Measurements from ENCODE around the gene NEUROD2. TPM values are rescaled to one million over a fixed set of nuclear protein-coding genes. Genes with fewer than 3 reads are reported as not detected.

The NEUROD2 gene
- polyA plus RNA-seq, 1 donor from 2014 or later, result not detected

DNA sequence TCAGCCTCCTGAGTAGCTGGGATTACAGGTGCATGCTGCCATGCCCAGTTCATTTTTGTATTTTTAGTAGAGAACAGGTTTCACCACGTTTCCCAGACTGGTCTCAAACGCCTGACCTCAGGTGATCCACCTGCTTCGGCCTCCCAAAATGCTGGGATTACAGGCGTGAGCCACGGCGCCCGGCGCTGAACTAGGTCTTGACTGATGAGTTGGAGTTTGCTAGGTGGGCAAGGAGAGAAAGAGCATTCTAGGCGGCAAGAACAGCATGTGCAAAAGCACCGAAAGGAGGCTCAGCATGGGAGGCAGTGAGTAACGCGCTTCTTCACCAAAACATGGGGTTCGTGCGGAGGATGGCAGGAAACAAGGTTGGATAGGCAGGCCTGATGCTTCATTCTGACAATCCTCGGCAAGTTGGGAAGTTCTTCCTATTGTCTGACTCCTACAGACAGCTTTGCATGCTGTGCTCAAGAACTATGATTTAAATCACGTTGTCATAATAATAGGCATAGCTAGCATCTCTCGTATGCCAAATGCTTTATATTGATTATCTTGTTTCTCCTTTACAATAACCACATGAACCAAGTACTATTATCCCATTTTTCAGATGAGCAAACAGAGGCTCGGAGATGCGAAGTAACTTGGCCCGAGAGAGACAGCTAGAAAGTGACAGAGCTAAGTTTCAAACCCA, 26.5 kb downstream of the NEUROD2 start:
- Histone ChIP-seq H3K4me3 (ENCODE audit: low read length) (no peak overlapping the region), H2AFZ (ENCODE audit: low read depth, low read length) (no peak overlapping the region), H3K36me3 (ENCODE audit: insufficient read depth, low read length) (no peaks in the 10 kb centered on the region)

DNA sequence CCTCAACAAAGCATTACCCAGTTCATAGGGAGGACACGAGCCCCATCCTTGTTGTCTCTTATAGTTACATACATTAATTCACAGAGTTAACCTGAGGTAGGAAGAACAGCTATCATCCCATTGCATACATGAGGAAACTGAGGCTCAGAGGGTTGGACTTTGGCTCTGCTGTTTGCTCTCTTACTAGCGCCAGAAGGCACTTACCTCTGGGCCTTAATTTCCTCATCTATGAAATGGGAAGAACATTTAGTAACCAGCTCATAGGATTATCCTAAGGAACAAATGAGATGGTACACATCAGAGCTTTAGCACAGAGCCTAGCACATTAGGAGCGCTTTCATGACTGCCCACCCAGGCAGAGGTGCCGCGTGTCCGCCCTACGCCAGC, 27.6 kb downstream of the NEUROD2 start:
- no peaks in the 10 kb centered on the region for H3K36me3 ChIP-seq (ENCODE audit: insufficient read depth, low read length)
- TF ChIP-seq EZH2 (IDR thresholded peaks at IDR 0.05; ENCODE audit: borderline replicate concordance, insufficient read depth, low read length, poor library complexity, severe bottlenecking), result no peak
- no peak for TF ChIP-seq EP300 (conservative IDR thresholded peaks at IDR 0.05; ENCODE audit: poor library complexity, severe bottlenecking)
- no peak for TF ChIP-seq MXI1 (conservative IDR thresholded peaks at IDR 0.05; ENCODE audit: poor library complexity, severe bottlenecking)
- no peak for TF ChIP-seq SMC3 (conservative IDR thresholded peaks at IDR 0.05; ENCODE audit: poor library complexity)
- TF ChIP-seq, protein P1, sequence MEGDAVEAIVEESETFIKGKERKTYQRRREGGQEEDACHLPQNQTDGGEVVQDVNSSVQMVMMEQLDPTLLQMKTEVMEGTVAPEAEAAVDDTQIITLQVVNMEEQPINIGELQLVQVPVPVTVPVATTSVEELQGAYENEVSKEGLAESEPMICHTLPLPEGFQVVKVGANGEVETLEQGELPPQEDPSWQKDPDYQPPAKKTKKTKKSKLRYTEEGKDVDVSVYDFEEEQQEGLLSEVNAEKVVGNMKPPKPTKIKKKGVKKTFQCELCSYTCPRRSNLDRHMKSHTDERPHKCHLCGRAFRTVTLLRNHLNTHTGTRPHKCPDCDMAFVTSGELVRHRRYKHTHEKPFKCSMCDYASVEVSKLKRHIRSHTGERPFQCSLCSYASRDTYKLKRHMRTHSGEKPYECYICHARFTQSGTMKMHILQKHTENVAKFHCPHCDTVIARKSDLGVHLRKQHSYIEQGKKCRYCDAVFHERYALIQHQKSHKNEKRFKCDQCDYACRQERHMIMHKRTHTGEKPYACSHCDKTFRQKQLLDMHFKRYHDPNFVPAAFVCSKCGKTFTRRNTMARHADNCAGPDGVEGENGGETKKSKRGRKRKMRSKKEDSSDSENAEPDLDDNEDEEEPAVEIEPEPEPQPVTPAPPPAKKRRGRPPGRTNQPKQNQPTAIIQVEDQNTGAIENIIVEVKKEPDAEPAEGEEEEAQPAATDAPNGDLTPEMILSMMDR (IDR thresholded peaks at IDR 0.05; ENCODE audit: poor library complexity, severe bottlenecking), result no peak
- TF ChIP-seq, protein P2, sequence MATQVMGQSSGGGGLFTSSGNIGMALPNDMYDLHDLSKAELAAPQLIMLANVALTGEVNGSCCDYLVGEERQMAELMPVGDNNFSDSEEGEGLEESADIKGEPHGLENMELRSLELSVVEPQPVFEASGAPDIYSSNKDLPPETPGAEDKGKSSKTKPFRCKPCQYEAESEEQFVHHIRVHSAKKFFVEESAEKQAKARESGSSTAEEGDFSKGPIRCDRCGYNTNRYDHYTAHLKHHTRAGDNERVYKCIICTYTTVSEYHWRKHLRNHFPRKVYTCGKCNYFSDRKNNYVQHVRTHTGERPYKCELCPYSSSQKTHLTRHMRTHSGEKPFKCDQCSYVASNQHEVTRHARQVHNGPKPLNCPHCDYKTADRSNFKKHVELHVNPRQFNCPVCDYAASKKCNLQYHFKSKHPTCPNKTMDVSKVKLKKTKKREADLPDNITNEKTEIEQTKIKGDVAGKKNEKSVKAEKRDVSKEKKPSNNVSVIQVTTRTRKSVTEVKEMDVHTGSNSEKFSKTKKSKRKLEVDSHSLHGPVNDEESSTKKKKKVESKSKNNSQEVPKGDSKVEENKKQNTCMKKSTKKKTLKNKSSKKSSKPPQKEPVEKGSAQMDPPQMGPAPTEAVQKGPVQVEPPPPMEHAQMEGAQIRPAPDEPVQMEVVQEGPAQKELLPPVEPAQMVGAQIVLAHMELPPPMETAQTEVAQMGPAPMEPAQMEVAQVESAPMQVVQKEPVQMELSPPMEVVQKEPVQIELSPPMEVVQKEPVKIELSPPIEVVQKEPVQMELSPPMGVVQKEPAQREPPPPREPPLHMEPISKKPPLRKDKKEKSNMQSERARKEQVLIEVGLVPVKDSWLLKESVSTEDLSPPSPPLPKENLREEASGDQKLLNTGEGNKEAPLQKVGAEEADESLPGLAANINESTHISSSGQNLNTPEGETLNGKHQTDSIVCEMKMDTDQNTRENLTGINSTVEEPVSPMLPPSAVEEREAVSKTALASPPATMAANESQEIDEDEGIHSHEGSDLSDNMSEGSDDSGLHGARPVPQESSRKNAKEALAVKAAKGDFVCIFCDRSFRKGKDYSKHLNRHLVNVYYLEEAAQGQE (IDR thresholded peaks at IDR 0.05; ENCODE audit: borderline replicate concordance), result no peak
- TF ChIP-seq TAF1 (IDR thresholded peaks at IDR 0.05; ENCODE audit: low read depth), result no peak
- TF ChIP-seq POLR2AphosphoS5 (IDR thresholded peaks at IDR 0.05), result no peak
- no peak for TF ChIP-seq RAD21 (conservative IDR thresholded peaks at IDR 0.05)
- no peak overlapping the region for H3K4me3 ChIP-seq (ENCODE audit: low read length)
- H3K9me2 ChIP-seq (ENCODE audit: insufficient read depth, low read length), result no peaks in the 10 kb centered on the region
- H3K79me2 ChIP-seq (replicated peaks; ENCODE audit: insufficient read depth, low read length), result no peaks in the 10 kb centered on the region
- no peak overlapping the region for H3K27ac ChIP-seq (ENCODE audit: low read length)
- H4K20me1 ChIP-seq (ENCODE audit: insufficient read depth), result no peaks in the 10 kb centered on the region
- H3K9me3 ChIP-seq (ENCODE audit: low read length), result no peaks in the 10 kb centered on the region
- no peaks in the 10 kb centered on the region for H3F3A ChIP-seq (ENCODE audit: insufficient read depth, low read length, poor library complexity, severe bottlenecking)
- no peak overlapping the region for H3K4me2 ChIP-seq (ENCODE audit: low read length)
- H3K27me3 ChIP-seq (ENCODE audit: insufficient read depth, low read depth, low read length), result no peaks in the 10 kb centered on the region
- no peak overlapping the region for H2AFZ ChIP-seq (ENCODE audit: low read depth, low read length)
- no peak overlapping the region for H3K9ac ChIP-seq (ENCODE audit: low read length)

More for the DNA sequence above, 26.5 kb downstream of the NEUROD2 start:
- TF ChIP-seq, protein P1 (IDR thresholded peaks at IDR 0.05; ENCODE audit: poor library complexity, severe bottlenecking), result no peak
- TF ChIP-seq TAF1 (IDR thresholded peaks at IDR 0.05; ENCODE audit: low read depth) (no peak), SMC3 (conservative IDR thresholded peaks at IDR 0.05; ENCODE audit: poor library complexity) (no peak), EP300 (conservative IDR thresholded peaks at IDR 0.05; ENCODE audit: poor library complexity, severe bottlenecking) (no peak), MXI1 (conservative IDR thresholded peaks at IDR 0.05; ENCODE audit: poor library complexity, severe bottlenecking) (no peak), POLR2AphosphoS5 (IDR thresholded peaks at IDR 0.05) (no peak), EZH2 (IDR thresholded peaks at IDR 0.05; ENCODE audit: borderline replicate concordance, insufficient read depth, low read length, poor library complexity, severe bottlenecking) (no peak), RAD21 (conservative IDR thresholded peaks at IDR 0.05) (no peak)
- TF ChIP-seq, protein P2 (IDR thresholded peaks at IDR 0.05; ENCODE audit: borderline replicate concordance), result no peak
- Histone ChIP-seq H3K9me3 (ENCODE audit: low read length) (no peaks in the 10 kb centered on the region), H3K9me2 (ENCODE audit: insufficient read depth, low read length) (no peaks in the 10 kb centered on the region), H3K27ac (ENCODE audit: low read length) (no peak overlapping the region), H3K79me2 (replicated peaks; ENCODE audit: insufficient read depth, low read length) (no peaks in the 10 kb centered on the region), H4K20me1 (ENCODE audit: insufficient read depth) (no peaks in the 10 kb centered on the region), H3K27me3 (ENCODE audit: insufficient read depth, low read depth, low read length) (no peaks in the 10 kb centered on the region), H3F3A (ENCODE audit: insufficient read depth, low read length, poor library complexity, severe bottlenecking) (no peaks in the 10 kb centered on the region), H3K4me2 (ENCODE audit: low read length) (no peak overlapping the region), H3K9ac (ENCODE audit: low read length) (no peak overlapping the region)

Measured in neural cell (in vitro differentiated cells).